ENCODE results near the gene MAP2K3.
"Not testable (repeated sequence)": the region's sequence is repeated elsewhere in the genome, so short reads cannot be mapped to it uniquely, and the experiment has no call there.

DNA sequence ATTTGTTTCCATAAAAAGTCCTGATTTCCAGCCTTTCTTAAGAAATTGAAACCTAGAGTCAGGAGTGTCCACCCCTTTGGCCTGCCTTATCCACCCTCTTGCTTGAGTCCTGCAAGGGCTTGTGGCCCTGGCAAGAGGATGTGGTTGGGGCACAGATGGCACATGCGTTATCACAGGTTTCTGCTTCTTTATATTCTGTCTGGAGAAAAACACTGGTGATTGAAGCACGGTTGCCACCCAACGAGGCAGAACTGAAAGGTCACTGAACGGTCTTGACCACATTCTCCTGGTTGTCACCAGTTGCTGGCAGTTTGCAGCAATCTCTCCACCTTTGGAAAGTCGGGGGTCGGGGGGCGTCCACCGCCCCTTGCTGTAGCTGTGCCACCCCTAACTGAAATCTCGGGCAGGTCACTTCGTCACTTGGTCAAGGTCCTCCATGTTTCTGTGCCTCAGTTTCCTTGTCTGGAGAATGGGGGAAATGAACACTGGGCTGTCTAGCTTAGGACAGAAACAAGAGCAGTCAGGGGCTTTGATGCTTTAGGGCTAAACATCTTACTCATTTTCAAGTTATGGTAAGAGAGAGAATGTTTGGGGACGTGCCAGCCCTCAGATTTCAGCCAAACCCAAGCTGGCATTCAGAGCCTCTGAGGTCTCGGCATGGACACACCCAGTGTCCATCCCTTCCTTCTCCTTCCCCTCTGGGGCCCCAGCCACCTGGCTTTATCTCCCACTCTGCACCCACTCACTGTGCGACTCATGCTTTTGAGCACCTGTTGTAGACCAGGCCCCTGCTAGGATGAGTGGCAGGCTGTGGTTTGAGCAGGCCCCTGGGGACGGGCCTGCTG is 63.8 kb downstream of the MAP2K3 start:
- TF ChIP-seq POLR2A, POLR2AphosphoS5, TAF1 (IDR thresholded peaks at IDR 0.05; ENCODE audit: low read depth, low read length): not testable (repeated sequence)

All from GM12891 (cell line).